ENCODE measurements around the gene FMNL2. TPM values are rescaled to one million over a fixed set of nuclear protein-coding genes. Genes with fewer than 3 reads are reported as not detected.
A peak's percentile ranks its signal among the peaks of the same experiment; 100 is the strongest.

The FMNL2 gene
- total RNA-seq, 5 donors from 2014 or later (not counting 1 experiment from before 2014, with no cell fraction given), result 0.63 to 0.96 (median 0.75) TPM

DNA sequence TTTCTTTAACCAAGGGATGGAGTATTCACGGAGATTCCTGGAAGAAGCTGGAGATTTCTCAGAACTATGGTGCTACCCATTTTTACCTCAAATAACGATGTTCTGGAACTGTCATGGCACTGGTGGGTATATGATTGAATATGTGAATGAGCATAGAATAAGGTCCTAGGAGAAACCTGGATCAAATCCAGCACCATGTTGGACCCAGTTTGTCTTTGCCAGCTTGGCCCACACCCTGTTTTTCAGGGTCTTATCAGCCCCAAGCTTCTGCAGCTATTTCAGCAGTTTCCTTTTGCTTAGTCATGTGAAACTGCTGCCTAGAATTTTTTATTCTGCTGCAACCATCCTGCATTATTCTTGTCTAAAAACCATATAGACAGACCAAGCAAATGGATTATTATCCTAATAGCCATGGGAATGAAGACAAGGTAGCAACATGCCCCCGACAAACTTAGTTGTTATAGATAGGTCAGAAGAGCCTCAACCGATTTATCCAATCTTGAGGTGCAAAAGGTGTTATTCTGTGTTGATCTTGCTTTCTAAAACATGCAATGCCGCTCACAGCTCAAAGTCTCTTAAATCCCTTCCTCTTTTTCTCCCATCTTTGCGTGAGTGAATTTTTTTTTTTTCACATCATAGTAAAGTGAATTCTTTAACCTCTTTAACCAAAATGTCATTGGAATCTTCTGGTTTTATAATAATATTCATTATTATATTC, 248.7 kb downstream of the FMNL2 start:
- H3K4me1 ChIP-seq (ENCODE audit: control insufficient read depth in 1 of 2, extremely low read depth in 1 of 2, insufficient read depth in 2 of 2, low read length in 2 of 2), result no peaks in the 10 kb centered on the region
- Mint-ChIP-seq H3K9me3 (no peaks in the 10 kb centered on the region), H3K27me3 (peaks cover 12 to 13% of the 10 kb centered on the region in 2 donors), H3K4me3 (no peak overlapping the region), H3K4me1 (no peaks in the 10 kb centered on the region), H3K27ac (no peak overlapping the region), H3K36me3 (no peaks in the 10 kb centered on the region)
- no peak for ATAC-seq (replicated peaks in 1 of 4)
- H3K9me3 ChIP-seq, result no peaks in the 10 kb centered on the region
- DNase-seq, result no peak
- ChIA-PET CTCF (no interaction called here), POLR2A (no interaction called here)
- H3K27ac ChIP-seq (ENCODE audit: low read length), result no peak overlapping the region
- WGBS (ENCODE audit: insufficient coverage), result no CpG with 5 or more reads among the region's 6 CpGs
- no peaks in the 10 kb centered on the region for H3K36me3 ChIP-seq (ENCODE audit: control insufficient read depth in 2 of 2, extremely low read depth in 1 of 2, insufficient read depth in 1 of 2, low read length in 1 of 2)
- no peaks in the 10 kb centered on the region for H3K27me3 ChIP-seq (replicated peaks in 1 of 2; ENCODE audit: control insufficient read depth in 2 of 2, extremely low read depth in 1 of 2, insufficient read depth in 2 of 2, low read length in 1 of 2)
- H3K4me3 ChIP-seq (ENCODE audit: control insufficient read depth in 1 of 2, extremely low read depth in 1 of 2, low read length in 1 of 2), result no peak overlapping the region

DNA sequence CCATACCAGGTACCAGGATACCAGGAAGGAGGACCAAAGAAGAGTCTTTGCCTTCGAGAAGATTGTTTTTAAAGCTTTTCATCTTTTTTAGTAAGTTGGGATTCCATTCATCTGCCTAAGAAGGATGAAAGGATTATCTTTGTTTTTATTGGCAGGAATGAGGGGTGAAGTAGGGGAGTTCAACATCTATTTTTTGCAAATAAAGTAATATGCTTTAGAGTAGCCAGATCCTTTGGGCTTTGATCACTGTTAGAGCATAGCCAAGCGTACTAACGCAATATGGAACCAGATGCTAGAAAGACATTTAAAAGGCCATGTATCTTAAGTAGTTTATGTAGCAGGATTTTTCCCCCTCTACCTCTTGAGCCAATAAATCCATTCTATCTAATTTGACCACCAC, 249.3 kb downstream of the FMNL2 start:
- no peaks in the 10 kb centered on the region for H3K36me3 Mint-ChIP-seq
- ChIA-PET POLR2A (no interaction called here), CTCF (interaction anchor here in 1 of 2 donors (0.6 kb wide), 1 partner anchor 560 kb away, joined by 5 read pairs; no protein-coding TSS in a partner anchor)
- H3K27me3 ChIP-seq (replicated peaks in 1 of 2; ENCODE audit: control insufficient read depth in 2 of 2, extremely low read depth in 1 of 2, insufficient read depth in 2 of 2, low read length in 1 of 2), result no peaks in the 10 kb centered on the region
- no peaks in the 10 kb centered on the region for H3K4me1 Mint-ChIP-seq
- no CpG with 5 or more reads among the region's 3 CpGs for WGBS (ENCODE audit: insufficient coverage)
- H3K4me3 Mint-ChIP-seq, result no peak overlapping the region
- no peak overlapping the region for H3K27ac Mint-ChIP-seq
- no peaks in the 10 kb centered on the region for H3K9me3 Mint-ChIP-seq
- ATAC-seq (replicated peaks in 1 of 4), result no peak
- peaks cover 12 to 13% of the 10 kb centered on the region in 2 donors for H3K27me3 Mint-ChIP-seq
- DNase-seq, result no peak
- no peaks in the 10 kb centered on the region for H3K36me3 ChIP-seq (ENCODE audit: control insufficient read depth in 2 of 2, extremely low read depth in 1 of 2, insufficient read depth in 1 of 2, low read length in 1 of 2)
- H3K27ac ChIP-seq (ENCODE audit: low read length), result no peak overlapping the region
- H3K4me1 ChIP-seq (ENCODE audit: control insufficient read depth in 1 of 2, extremely low read depth in 1 of 2, insufficient read depth in 2 of 2, low read length in 2 of 2), result no peaks in the 10 kb centered on the region
- no peak overlapping the region for H3K4me3 ChIP-seq (ENCODE audit: control insufficient read depth in 1 of 2, extremely low read depth in 1 of 2, low read length in 1 of 2)
- no peaks in the 10 kb centered on the region for H3K9me3 ChIP-seq

DNA sequence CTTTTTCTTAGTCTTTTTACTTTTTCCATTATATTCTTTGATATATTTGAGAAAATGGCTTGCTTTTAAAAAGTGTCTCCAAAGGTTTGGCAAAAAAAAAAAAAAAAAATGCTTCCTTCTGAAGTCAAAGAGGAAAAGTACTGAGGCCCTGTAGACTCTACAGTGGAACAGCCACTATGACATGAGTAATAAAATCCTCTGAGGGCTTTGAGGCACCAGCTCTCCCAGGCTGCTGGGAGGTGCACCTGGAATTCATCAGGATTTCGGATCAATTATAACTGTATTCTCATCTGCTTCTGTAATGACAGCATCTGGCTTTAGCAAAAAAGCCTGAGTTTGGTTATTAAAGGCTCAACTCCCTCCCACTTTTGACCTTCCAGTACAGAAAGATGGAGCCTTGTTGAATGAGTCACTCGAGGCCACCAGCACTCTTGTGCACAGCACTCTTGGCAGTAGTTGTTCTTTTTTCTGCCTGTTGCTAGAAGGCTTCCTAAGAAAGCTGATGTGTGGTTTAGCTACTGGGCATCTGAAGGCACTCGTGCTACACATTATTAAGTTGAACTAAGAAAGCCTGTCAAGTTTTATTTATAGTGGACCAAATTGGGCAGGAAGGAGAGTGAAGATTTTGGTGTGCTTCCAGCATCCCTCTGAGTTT, 251.0 kb downstream of the FMNL2 start:
- 37% methylated on average over 2 of the region's 3 CpGs for WGBS (ENCODE audit: insufficient coverage)
- H3K4me3 ChIP-seq (ENCODE audit: control insufficient read depth in 1 of 2, extremely low read depth in 1 of 2, low read length in 1 of 2), result no peak overlapping the region
- CTCF ChIA-PET, result no interaction called here
- no peaks in the 10 kb centered on the region for H3K9me3 ChIP-seq
- H3K4me1 ChIP-seq (ENCODE audit: control insufficient read depth in 1 of 2, extremely low read depth in 1 of 2, insufficient read depth in 2 of 2, low read length in 2 of 2), result no peaks in the 10 kb centered on the region
- no peak for DNase-seq
- H3K27ac ChIP-seq (ENCODE audit: low read length), result no peak overlapping the region
- H3K27me3 ChIP-seq (replicated peaks in 1 of 2; ENCODE audit: control insufficient read depth in 2 of 2, extremely low read depth in 1 of 2, insufficient read depth in 2 of 2, low read length in 1 of 2), result no peaks in the 10 kb centered on the region
- peaks cover 12 to 13% of the 10 kb centered on the region in 2 donors for H3K27me3 Mint-ChIP-seq
- POLR2A ChIA-PET, result interaction anchor here in 1 of 2 donors (0.7 kb wide), 1 partner anchor 9 kb away, joined by 6 read pairs; no protein-coding TSS in a partner anchor
- H3K27ac Mint-ChIP-seq, result no peak overlapping the region
- no peaks in the 10 kb centered on the region for H3K36me3 ChIP-seq (ENCODE audit: control insufficient read depth in 2 of 2, extremely low read depth in 1 of 2, insufficient read depth in 1 of 2, low read length in 1 of 2)
- no peaks in the 10 kb centered on the region for H3K9me3 Mint-ChIP-seq
- H3K36me3 Mint-ChIP-seq, result no peaks in the 10 kb centered on the region
- no peak for ATAC-seq (replicated peaks in 1 of 4)
- no peak overlapping the region for H3K4me3 Mint-ChIP-seq
- H3K4me1 Mint-ChIP-seq, result no peaks in the 10 kb centered on the region

DNA sequence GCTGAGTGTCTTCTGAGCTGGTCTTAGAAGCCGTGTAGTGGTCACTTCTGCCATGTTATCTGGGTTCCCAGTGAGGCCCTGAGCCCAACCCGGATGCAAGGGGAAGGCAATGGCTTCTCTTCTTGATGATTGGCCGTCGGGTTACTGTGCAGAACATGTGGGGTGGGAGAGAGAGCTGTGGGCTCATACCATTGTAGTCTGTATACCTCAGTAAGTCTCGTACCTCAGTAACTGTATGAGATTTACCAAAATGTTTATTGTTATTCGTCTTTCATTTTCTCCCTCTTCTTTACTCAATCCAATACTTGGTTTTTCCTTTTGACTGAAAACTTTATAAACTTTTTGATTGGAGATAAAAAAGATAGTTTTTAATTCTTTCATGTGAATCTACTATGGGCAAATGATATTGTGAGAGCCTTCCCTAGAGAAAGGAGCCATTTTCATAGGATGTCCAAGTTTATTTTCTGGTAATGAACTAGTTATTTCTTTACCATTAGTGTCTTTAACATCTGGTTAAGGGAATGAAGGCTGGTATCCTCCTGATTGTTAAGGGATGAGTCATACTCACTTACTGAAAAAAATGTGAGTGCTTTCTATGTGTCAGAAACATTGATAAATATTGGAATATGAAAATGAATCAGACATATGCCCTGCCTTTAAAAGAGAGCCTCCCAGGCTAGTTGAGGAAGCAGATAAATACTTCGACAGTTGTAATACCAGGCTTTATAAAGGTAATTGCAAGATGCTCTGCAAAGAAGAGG, 252.4 kb downstream of the FMNL2 start:
- Mint-ChIP-seq H3K4me3 (no peak overlapping the region), H3K36me3 (no peaks in the 10 kb centered on the region), H3K4me1 (no peaks in the 10 kb centered on the region), H3K27ac (no peak overlapping the region), H3K27me3 (peaks cover 12 to 13% of the 10 kb centered on the region in 2 donors), H3K9me3 (no peaks in the 10 kb centered on the region)
- no peak overlapping the region for H3K4me3 ChIP-seq (ENCODE audit: control insufficient read depth in 1 of 2, extremely low read depth in 1 of 2, low read length in 1 of 2)
- no peaks in the 10 kb centered on the region for H3K36me3 ChIP-seq (ENCODE audit: control insufficient read depth in 2 of 2, extremely low read depth in 1 of 2, insufficient read depth in 1 of 2, low read length in 1 of 2)
- no peaks in the 10 kb centered on the region for H3K27me3 ChIP-seq (replicated peaks in 1 of 2; ENCODE audit: control insufficient read depth in 2 of 2, extremely low read depth in 1 of 2, insufficient read depth in 2 of 2, low read length in 1 of 2)
- H3K9me3 ChIP-seq, result no peaks in the 10 kb centered on the region
- ATAC-seq (replicated peaks in 1 of 4) (no peak), DNase-seq (no peak)
- ChIA-PET CTCF (no interaction called here), POLR2A (no interaction called here)
- no peaks in the 10 kb centered on the region for H3K4me1 ChIP-seq (ENCODE audit: control insufficient read depth in 1 of 2, extremely low read depth in 1 of 2, insufficient read depth in 2 of 2, low read length in 2 of 2)
- H3K27ac ChIP-seq (ENCODE audit: low read length), result no peak overlapping the region
- WGBS (ENCODE audit: insufficient coverage), result 88% methylated on average over 2 of the region's 7 CpGs

DNA sequence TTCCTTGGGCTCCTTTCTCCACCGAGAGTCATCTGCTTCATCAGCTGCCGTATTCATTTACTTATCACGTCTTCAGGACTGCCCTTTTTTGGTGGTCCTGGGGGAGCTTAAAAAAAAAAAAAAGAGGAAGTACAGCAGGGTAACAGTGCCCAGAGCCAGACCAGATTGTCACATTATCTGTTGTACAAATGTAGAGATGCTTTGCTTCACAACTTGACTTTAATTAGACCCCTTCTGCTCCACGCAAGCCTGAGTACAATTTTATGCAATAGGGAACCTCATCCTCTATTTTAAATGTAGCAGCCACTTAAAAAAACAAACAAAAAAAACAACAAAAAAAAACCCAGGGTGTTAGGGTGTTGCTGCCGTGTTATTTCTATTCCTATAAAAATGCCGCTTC, 254.0 kb downstream of the FMNL2 start:
- ChIA-PET CTCF (interaction anchor here in 1 of 2 donors (0.6 kb wide), 1 partner anchor 144 kb away, joined by 3 read pairs; no protein-coding TSS in a partner anchor), POLR2A (interaction anchor here in 1 of 2 donors (0.5 kb wide), 1 partner anchor 78 kb away, joined by 4 read pairs; no protein-coding TSS in a partner anchor)
- H3K4me3 Mint-ChIP-seq, result no peak overlapping the region
- no peak for DNase-seq
- Histone ChIP-seq H3K27ac (ENCODE audit: low read length) (no peak overlapping the region), H3K4me1 (ENCODE audit: control insufficient read depth in 1 of 2, extremely low read depth in 1 of 2, insufficient read depth in 2 of 2, low read length in 2 of 2) (no peaks in the 10 kb centered on the region), H3K9me3 (no peaks in the 10 kb centered on the region), H3K27me3 (replicated peaks in 1 of 2; ENCODE audit: control insufficient read depth in 2 of 2, extremely low read depth in 1 of 2, insufficient read depth in 2 of 2, low read length in 1 of 2) (no peaks in the 10 kb centered on the region), H3K4me3 (ENCODE audit: control insufficient read depth in 1 of 2, extremely low read depth in 1 of 2, low read length in 1 of 2) (no peak overlapping the region), H3K36me3 (ENCODE audit: control insufficient read depth in 2 of 2, extremely low read depth in 1 of 2, insufficient read depth in 1 of 2, low read length in 1 of 2) (no peaks in the 10 kb centered on the region)
- no peak for ATAC-seq (replicated peaks in 1 of 4)
- WGBS (ENCODE audit: insufficient coverage), result 40% methylated on average over 1 of the region's 6 CpGs
- peaks cover 8 to 12% of the 10 kb centered on the region in 2 donors for H3K27me3 Mint-ChIP-seq
- H3K27ac Mint-ChIP-seq, result no peak overlapping the region
- H3K4me1 Mint-ChIP-seq, result peaks cover 0 to 3% (median 0%) of the 10 kb centered on the region in 3 donors
- no peaks in the 10 kb centered on the region for H3K36me3 Mint-ChIP-seq
- H3K9me3 Mint-ChIP-seq, result no peaks in the 10 kb centered on the region

DNA sequence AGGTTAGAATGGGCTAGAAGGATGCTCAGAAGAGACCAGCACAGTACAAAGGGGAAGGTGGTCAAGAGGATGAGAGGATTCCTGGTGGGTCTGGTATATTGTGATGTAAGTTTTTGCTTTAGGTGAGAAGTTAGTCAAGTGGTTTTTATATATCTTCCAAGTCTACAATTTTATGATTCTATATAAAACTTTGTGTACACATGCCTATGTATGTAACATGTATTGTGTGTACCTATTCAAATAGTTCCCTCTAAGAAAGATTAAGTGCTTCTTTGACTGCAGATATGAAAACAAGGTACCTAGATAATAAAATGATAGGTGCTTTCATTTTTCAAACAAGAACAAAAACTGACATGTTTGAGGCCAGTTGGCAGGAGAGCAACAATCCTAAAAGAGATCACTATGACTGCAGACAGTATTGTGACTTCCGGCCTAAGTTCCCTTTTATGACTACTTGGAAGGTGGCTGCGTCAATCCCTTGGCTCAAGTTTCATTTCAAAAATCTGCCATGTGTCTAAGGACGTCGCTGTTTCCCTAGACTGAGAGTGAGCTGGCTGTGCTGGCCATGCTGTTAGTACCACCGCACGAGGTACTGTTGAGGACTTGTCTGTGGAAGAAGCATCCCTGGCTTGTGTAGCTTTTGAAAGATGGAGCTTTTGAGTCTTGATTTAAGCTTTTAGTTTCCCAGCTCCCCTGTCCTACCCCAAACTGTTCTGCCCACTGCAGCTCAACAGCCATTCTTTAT, 259.2 kb downstream of the FMNL2 start:
- WGBS (ENCODE audit: insufficient coverage), result 16% methylated on average over 4 of the region's 6 CpGs
- Histone ChIP-seq H3K36me3 (ENCODE audit: control insufficient read depth in 2 of 2, extremely low read depth in 1 of 2, insufficient read depth in 1 of 2, low read length in 1 of 2) (no peaks in the 10 kb centered on the region), H3K9me3 (no peaks in the 10 kb centered on the region), H3K27me3 (replicated peaks in 1 of 2; ENCODE audit: control insufficient read depth in 2 of 2, extremely low read depth in 1 of 2, insufficient read depth in 2 of 2, low read length in 1 of 2) (no peaks in the 10 kb centered on the region), H3K27ac (ENCODE audit: low read length) (no peak overlapping the region), H3K4me1 (ENCODE audit: control insufficient read depth in 1 of 2, extremely low read depth in 1 of 2, insufficient read depth in 2 of 2, low read length in 2 of 2) (no peaks in the 10 kb centered on the region), H3K4me3 (ENCODE audit: control insufficient read depth in 1 of 2, extremely low read depth in 1 of 2, low read length in 1 of 2) (no peak overlapping the region)
- Mint-ChIP-seq H3K27ac (no peak overlapping the region), H3K27me3 (no peaks in the 10 kb centered on the region), H3K9me3 (no peaks in the 10 kb centered on the region), H3K4me3 (no peak overlapping the region), H3K36me3 (no peaks in the 10 kb centered on the region), H3K4me1 (peaks cover 0 to 9% (median 5%) of the 10 kb centered on the region in 3 donors)
- DNase-seq (peak in 3 of 35 experiments; percentile 1 to 5 (median 4)), ATAC-seq (replicated peaks in 1 of 4) (peak in 1 of 4 experiments; percentile 65)
- ChIA-PET POLR2A (no interaction called here), CTCF (no interaction called here)
